Measurements from ENCODE around the gene GPR39.

DNA sequence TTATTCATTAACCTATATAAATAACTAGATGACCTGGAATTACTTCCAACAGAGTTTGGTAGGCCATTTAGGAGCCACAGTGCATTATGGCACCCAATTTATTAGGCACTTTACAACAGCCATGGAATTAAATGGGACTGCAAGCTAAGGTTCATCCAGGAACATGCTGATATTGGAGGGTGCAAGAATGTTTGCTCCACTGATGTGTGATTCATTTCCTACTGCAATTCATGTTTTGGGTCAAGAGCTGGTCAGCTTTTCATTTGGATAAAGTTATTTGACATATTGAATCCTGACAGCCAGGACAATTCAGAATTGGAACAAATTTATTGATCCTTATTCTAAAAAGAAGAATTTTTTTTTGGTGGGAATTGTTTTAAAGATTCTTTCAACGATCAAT lies 265.2 kb downstream of the GPR39 start:
- TF ChIP-seq, protein P1, sequence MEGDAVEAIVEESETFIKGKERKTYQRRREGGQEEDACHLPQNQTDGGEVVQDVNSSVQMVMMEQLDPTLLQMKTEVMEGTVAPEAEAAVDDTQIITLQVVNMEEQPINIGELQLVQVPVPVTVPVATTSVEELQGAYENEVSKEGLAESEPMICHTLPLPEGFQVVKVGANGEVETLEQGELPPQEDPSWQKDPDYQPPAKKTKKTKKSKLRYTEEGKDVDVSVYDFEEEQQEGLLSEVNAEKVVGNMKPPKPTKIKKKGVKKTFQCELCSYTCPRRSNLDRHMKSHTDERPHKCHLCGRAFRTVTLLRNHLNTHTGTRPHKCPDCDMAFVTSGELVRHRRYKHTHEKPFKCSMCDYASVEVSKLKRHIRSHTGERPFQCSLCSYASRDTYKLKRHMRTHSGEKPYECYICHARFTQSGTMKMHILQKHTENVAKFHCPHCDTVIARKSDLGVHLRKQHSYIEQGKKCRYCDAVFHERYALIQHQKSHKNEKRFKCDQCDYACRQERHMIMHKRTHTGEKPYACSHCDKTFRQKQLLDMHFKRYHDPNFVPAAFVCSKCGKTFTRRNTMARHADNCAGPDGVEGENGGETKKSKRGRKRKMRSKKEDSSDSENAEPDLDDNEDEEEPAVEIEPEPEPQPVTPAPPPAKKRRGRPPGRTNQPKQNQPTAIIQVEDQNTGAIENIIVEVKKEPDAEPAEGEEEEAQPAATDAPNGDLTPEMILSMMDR (conservative IDR thresholded peaks at IDR 0.05 in 1 of 2, IDR thresholded peaks at IDR 0.05 in 1 of 2; ENCODE audit: low read depth in 1 of 2, low read length in 2 of 2) = no peak
- no peak for TF ChIP-seq EZH2 (IDR thresholded peaks at IDR 0.05; ENCODE audit: low read length, missing control alignments)
